PC-9 (cell line): ENCODE results near the gene C1orf232. TPM values are rescaled to one million over a fixed set of nuclear protein-coding genes. Genes with fewer than 3 reads are reported as not detected.

Source experiments
- BruUV-seq: library from RNA; stranded (reverse); fragments of 400-500 nt; replicated peaks from 2 replicates; lab custom pipeline; 2021; lab: Mats Ljungman, UMichigan
- CTCF ChIA-PET: fragments of 300-600 bp; sonication (Branson Sonifier 250); formaldehyde crosslinking; loops from one replicate; lab custom pipeline; 2022; ENCODE audit warnings: antibody characterized with exemption; lab: Charles Lee
- POLR2A ChIA-PET: fragments of 300-600 bp; sonication (Branson Sonifier 250); formaldehyde crosslinking; loops from one replicate; lab custom pipeline; 2022; ENCODE audit warnings: antibody characterized with exemption; ENCODE audit not compliant: unreplicated experiment; lab: Charles Lee
- DNase-seq, 2 experiments: peaks; one replicate each; pipeline versions ENCODE4 v3.0.0 to v3.0.0-alpha.2; 2015 to 2022; ENCODE audit warnings: mixed read lengths in 1 of 2
- H2AFZ ChIP-seq: fragments of 200-600 bp; sonication (generic); 2 replicates; pipeline ENCODE4 v1.8.1; 2017; ENCODE audit warnings: antibody characterized with exemption
- H3F3A ChIP-seq: fragments of 200-600 bp; sonication (generic); 2 replicates; pipeline ENCODE4 v1.8.1; 2017; ENCODE audit warnings: antibody characterized with exemption, mild to moderate bottlenecking, low read depth; ENCODE audit not compliant: insufficient read depth
- H3K27ac ChIP-seq: fragments of 200-600 bp; sonication (generic); 2 replicates; pipeline ENCODE4 v1.6.1; 2016; ENCODE audit warnings: mixed run types
- H3K27me3 ChIP-seq: fragments of 200-600 bp; sonication (generic); 2 replicates; pipeline ENCODE4 v1.6.1; 2016; ENCODE audit warnings: low read depth, mixed run types; ENCODE audit not compliant: insufficient read depth
- H3K36me3 ChIP-seq: fragments of 200-600 bp; sonication (generic); 2 replicates; pipeline ENCODE4 v1.6.1; 2016; ENCODE audit warnings: low read depth, mixed run types
- H3K4me1 ChIP-seq: fragments of 200-600 bp; sonication (generic); replicated peaks from 2 replicates; pipeline ENCODE4 v1.6.1; 2016; ENCODE audit warnings: mixed run types; ENCODE audit not compliant: insufficient read depth
- H3K4me2 ChIP-seq: fragments of 200-600 bp; sonication (generic); 2 replicates; pipeline ENCODE4 v1.6.1; 2017; ENCODE audit warnings: mixed run types
- H3K4me3 ChIP-seq: fragments of 200-600 bp; sonication (generic); 2 replicates; pipeline ENCODE4 v1.6.1; 2016; ENCODE audit warnings: mixed run types
- H3K79me2 ChIP-seq: fragments of 200-600 bp; sonication (generic); 2 replicates; pipeline ENCODE4 v1.6.1; 2017; ENCODE audit warnings: low read depth, mixed run types
- H3K9me2 ChIP-seq: fragments of 200-600 bp; sonication (generic); 2 replicates; pipeline ENCODE4 v1.8.1; 2017; ENCODE audit warnings: mild to moderate bottlenecking; ENCODE audit not compliant: insufficient read depth
- H3K9me3 ChIP-seq: fragments of 200-600 bp; sonication (generic); 2 replicates; pipeline ENCODE4 v1.8.1; 2016; ENCODE audit warnings: low read depth; ENCODE audit not compliant: insufficient read depth
- H4K20me1 ChIP-seq: fragments of 200-600 bp; sonication (generic); 2 replicates; pipeline ENCODE4 v1.8.1; 2017; ENCODE audit not compliant: insufficient read depth
- CTCF ChIP-seq: fragments of 200-600 bp; sonication (generic); conservative IDR thresholded peaks from 2 replicates; pipeline ENCODE4 v1.6.1; 2017; ENCODE audit warnings: mixed run types, antibody characterized with exemption, mild to moderate bottlenecking, moderate library complexity
- EZH2 ChIP-seq: fragments of 200-600 bp; sonication (generic); IDR thresholded peaks from 2 replicates; pipeline ENCODE4 v1.8.0; 2017; ENCODE audit warnings: antibody characterized with exemption, low read depth
- intact Hi-C: fragments of 100-400 bp; cut with micrococcal nuclease; formaldehyde crosslinking; loops from one replicate; pipeline ENCODE4 v1.10.0; 2022; ENCODE audit not compliant: unreplicated experiment
- total RNA-seq: library from RNA; stranded (reverse); gene quantifications from 2 replicates; pipeline ENCODE4 v1.2.3, GENCODE V29; 2021

C1orf232 gene
- total RNA-seq, 1 experiment from 2014 or later = not detected

DNA sequence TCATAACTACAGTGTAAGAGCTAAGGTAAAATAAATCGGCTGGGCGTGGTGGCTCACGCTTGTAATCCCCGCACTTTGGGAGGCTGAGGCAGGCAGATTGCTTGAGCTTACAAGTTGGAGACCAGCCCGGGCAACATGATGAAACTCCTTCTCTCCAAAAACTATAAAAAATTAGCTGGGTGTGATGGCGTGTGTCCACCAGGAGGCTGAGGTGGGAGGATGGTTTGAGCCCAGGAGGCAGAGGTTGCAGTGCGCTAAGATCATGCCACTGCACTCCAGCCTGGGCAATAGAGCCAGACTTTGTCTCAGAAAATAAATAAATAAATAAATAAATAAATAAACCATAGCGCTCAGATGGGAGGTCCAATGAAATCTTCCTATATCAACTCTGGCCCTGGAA is 26.6 kb downstream of the C1orf232 start:
- TF ChIP-seq EZH2 (no peak), CTCF (no peak)
- Histone ChIP-seq H3K27ac (no peak overlapping the region), H3K4me3 (no peak overlapping the region), H3K79me2 (no peaks in the 10 kb centered on the region), H3K4me2 (no peak overlapping the region), H3K9me3 (no peaks in the 10 kb centered on the region), H4K20me1 (no peaks in the 10 kb centered on the region), H2AFZ (no peak overlapping the region), H3K36me3 (no peaks in the 10 kb centered on the region), H3K9me2 (no peaks in the 10 kb centered on the region), H3F3A (no peaks in the 10 kb centered on the region), H3K4me1 (no peaks in the 10 kb centered on the region), H3K27me3 (no peaks in the 10 kb centered on the region)
- intact Hi-C loops = no loop called here
- DNase-seq = no peak
- ChIA-PET POLR2A (interaction anchor here (0.6 to 0.7 kb wide), 2 partner anchors 92 to 238 kb away, joined by 3 to 9 read pairs; partner anchors contain the start of gene CEP85), CTCF (interaction anchor here (0.6 to 0.7 kb wide), 3 partner anchors 15 to 1460 kb away, joined by 3 read pairs; no protein-coding TSS in a partner anchor)
- no TSS peak for BruUV-seq

GRCh38 chr1:26138974-26139558 is 29.7 kb downstream of the C1orf232 start:
- Histone ChIP-seq H2AFZ (no peak overlapping the region), H3K4me2 (no peak overlapping the region), H3K4me1 (no peaks in the 10 kb centered on the region), H3K9me3 (no peaks in the 10 kb centered on the region), H3K79me2 (no peaks in the 10 kb centered on the region), H3K36me3 (no peaks in the 10 kb centered on the region), H3F3A (no peaks in the 10 kb centered on the region), H3K27ac (no peak overlapping the region), H3K4me3 (no peak overlapping the region), H4K20me1 (no peaks in the 10 kb centered on the region), H3K9me2 (no peaks in the 10 kb centered on the region), H3K27me3 (no peaks in the 10 kb centered on the region)
- TF ChIP-seq CTCF = no peak
- TF ChIP-seq EZH2 = no peak
- no TSS peak for BruUV-seq
- intact Hi-C loops = no loop called here
- CTCF ChIA-PET = interaction anchor here (1.1 kb wide), 1 partner anchor 103 kb away, joined by 4 read pairs; no protein-coding TSS in a partner anchor
- POLR2A ChIA-PET = interaction anchor here (0.6 to 0.7 kb wide), 2 partner anchors 507 to 571 kb away, joined by 4 to 8 read pairs; no protein-coding TSS in a partner anchor
- DNase-seq = no peak

- ChIA-PET CTCF (no interaction called here), POLR2A (no interaction called here)
- Histone ChIP-seq H3K27me3 (no peaks in the 10 kb centered on the region), H3K9me2 (no peaks in the 10 kb centered on the region), H3K79me2 (no peaks in the 10 kb centered on the region), H3K4me3 (no peak overlapping the region), H3K36me3 (no peaks in the 10 kb centered on the region), H2AFZ (no peak overlapping the region), H3K4me2 (no peak overlapping the region), H3K9me3 (no peaks in the 10 kb centered on the region), H4K20me1 (no peaks in the 10 kb centered on the region), H3F3A (no peaks in the 10 kb centered on the region), H3K27ac (no peak overlapping the region), H3K4me1 (no peaks in the 10 kb centered on the region)
- no peak for TF ChIP-seq CTCF
- no peak for TF ChIP-seq EZH2
- BruUV-seq = no TSS peak
- no peak for DNase-seq
- intact Hi-C loops = no loop called here
These were observed 34.3 kb downstream of the C1orf232 start for GRCh38 chr1:26134466-26134865.
